NCI-H2196 (cell line): ENCODE data around the gene ARHGEF16.

ENCODE experiments used
- DNase-seq: peaks from one replicate; lab custom pipeline; 2025; ENCODE audit not compliant: unreplicated experiment; lab: John Stamatoyannopoulos, UW

Gene ARHGEF16

DNA sequence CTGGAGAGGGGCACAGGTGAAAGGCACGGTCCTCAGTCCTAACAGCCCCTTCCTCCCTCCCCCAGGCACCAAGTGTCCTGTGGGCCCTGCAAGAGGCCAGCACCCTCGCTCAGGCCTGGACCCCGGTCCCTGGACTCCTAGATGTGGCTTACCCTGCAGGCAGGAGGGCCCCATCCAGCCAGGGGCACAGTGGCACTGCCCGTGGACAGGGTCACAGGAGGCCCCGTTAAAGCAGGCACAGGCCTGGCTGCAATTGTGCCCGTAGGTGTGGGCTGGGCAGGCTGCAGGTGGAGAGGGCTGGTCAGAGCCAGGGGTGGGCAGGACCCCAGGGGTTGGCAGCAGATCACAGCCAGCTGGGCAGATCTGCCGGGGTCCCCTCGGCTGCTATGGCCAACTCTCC is 44.5 kb downstream of the ARHGEF16 start:
- no peak for DNase-seq

DNA sequence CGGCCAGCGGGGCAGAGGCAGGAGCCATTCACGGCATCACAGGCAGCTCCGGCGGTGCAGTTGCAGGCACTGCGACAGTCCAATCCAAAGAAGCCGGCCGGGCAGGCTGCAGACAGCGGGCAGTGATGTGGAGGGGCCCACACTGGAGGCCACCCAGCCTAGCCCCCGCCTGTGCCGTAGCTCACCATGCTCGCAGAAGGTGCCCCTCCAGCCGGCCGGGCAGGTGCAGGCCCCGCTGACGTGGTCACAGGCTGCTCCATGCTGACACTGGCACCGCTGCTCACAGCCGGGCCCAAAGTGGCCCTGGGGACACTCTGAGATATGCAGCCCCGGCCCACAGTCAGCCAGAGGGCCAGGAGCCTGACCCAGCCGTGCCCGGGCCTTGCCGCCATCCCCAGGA is 45.1 kb downstream of the ARHGEF16 start:
- no peak for DNase-seq

DNA sequence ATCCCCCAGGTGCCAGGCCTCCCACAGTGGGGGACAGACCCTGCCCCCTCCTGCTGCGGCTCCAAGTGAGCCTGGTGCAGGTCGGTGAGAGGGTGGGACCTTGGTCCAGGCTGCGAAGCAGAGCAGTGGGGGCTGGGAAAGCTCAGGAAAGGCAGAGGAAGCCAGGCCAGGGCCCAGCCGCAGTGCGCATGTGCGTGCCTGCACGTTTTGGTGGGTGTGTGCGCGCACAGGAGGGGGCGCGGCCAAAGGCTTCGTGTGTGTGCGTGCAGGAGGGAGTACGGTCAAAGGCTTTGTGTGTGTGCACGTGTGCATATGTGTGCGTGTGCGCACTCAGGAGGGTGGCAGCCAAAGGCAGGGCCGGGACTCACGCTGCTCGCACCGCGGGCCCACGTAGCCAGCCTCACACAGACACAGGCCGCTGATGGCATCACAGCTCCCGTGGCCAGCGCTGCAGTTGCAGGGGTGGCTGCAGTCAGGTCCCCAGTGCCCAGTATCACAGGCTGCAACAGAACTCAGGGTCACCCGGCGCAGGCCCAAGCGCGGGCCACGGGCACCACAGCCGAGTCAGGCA is 45.9 kb downstream of the ARHGEF16 start:
- DNase-seq = no peak

DNA sequence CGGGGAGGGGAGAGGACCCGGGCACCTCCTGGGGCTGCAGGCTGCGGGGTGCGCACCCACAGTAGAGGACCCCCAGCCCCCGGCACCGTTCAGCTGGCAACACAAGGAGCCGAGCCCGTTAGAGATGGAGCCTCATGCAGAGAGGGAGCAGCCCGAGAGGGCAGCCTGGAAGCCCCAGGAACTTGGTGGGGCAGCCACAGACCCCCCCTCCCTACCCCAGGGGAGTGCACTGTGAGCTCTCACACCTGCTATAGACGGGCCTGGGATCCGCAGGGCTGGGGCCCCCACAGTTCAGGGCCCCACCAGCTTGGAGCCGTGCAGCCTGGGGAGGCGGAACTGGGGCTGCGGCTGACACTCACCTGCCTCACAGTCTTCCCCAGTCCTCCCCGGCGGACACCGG is 47.0 kb downstream of the ARHGEF16 start:
- DNase-seq = no peak

DNA sequence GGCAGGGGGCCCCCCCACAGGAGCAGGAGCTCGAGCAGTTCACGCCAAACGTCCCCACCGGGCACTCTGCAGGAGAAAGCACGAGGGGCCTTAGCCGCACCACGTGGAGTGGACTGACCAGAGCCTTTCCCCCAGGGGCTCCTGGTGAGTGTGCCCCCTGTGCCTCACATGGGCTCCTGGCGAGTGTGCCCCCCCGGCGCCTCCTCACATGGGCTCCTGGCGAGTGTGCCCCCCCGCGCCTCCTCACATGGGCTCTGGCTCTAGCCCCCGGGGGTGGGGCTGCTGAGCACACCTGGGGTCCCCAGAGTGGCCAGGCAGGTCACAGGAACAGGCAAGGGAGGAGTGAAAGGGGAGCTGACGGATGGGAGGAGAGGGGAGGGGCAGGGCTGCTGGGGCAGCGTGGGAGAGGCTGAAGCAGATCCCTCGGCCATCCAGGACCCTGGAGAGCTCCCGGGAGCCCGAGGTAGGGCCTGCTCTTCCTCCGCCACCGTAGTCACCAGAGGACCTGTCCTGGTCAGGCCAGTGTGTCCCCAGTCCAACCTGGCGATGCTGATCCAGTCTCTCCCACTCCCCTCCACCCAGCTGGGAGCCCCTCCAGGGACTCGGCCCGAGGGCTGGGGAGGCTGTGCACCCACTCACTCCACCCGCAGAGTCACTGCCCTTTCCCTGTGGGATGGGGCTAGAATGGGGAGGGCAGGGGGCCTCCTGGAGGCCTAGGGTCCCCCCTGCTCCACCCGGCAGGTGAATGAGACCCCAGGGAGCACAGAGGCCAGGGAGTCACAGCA is 47.6 kb downstream of the ARHGEF16 start:
- DNase-seq = peak; percentile 11

DNA sequence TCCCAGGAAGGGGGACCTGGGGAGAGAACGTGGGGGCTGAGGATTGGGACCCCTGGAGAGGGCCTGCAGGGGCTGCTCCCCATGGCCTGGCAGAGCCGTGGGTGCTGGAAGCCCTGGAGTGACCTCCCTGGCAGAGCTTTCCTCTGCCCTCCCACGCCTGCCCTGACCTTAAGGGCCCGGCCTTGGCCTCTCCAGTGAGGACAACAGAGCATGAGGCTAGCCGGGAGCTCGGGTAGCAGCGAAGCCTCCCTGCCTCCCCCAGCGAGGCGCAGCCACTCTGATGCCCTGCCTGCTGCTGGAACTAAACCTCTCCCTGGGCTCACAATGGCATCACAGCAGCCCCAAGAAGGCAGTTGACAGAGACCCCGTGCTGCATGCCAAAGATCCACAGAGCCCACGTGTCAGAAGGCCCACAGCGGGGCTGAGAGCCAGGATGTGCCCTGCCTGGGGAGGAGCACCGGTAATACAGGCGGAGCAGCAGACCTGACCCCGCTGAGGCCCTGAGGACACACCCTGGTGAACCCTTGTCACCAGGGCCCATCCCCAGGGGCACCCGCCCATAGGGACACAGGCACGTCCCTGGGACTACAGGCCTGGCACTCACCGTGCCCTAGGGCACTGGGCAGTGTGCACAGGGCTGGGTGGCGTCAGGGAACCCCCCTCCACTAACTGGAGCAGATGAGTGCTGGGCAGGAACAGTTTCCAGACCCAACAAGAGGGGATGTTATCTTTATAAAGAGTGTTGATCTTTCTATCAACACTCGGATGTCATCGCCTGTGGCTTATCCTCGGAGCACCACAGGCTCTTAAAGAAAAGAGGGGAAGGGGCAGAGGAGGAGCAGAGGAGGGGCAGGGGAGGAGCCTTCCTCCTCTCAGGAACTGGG is 48.4 kb downstream of the ARHGEF16 start:
- no peak for DNase-seq

DNA sequence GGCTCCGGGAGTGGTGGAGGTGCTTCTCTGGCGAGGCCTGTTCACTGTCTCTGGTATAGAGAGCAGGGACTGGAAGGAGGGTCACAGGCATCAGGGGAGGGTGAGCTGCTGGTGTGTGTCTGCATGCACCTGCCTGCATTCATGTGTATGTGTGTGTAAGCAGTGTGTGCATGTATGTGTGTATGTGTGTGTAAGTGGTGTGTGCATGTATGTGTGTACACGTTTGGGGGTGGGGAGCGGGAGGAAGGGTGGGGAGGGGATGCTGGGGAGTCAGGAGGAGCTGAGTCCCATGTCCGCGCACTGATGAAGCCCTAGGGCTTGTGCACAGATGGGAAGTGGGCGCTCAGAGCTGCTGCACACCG is 49.0 kb downstream of the ARHGEF16 start:
- no peak for DNase-seq

DNA sequence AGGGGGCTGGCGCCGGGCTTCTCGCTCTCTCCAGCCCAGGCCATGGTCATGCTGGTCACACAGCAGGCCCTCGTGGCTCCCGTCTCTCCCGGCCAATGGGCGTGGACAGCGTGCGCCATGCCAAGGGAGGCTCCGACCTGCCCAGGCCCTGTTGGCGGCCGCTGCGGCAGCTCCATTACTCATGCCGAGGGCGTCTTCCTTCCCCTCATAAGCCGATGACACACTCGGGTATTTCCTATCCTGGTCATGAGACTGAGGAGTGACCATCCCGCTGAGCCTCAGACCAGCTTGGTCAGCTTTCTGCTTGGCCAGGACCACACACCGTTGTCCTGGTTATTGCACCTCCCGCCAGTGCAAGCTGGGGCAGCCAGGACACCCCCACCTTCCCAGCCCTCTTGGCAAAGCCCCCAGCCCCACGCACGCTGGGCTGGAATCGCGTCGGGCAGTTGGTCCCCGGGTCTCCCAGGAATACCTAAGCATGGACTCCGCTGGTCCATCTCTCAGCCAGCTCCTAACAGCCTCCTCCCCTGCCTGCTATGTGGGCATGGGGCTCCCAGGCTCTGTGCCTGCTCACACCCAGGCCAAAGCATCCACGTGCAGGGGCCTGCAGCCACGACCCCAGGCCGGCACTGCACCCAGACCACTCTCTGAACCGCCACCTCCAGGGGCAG is 49.8 kb downstream of the ARHGEF16 start:
- DNase-seq = peak; percentile 14

DNA sequence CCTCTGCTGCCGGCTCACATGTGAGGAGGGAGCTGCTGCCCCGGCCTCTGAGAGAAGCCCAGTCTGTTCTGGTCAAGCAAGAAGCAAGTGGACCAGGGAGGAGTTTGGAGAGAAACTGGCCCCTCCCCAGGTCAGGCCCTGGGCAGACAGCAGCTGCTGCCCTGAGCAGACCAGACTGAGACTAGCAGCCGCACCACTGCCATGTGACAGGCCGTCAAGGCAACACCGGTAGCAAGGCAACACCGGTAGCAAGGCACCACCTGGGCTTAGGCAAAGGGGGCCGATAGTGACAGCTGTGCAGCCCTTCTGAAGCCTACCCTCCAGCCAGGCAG is 50.3 kb downstream of the ARHGEF16 start:
- peak; percentile 61 for DNase-seq

DNA sequence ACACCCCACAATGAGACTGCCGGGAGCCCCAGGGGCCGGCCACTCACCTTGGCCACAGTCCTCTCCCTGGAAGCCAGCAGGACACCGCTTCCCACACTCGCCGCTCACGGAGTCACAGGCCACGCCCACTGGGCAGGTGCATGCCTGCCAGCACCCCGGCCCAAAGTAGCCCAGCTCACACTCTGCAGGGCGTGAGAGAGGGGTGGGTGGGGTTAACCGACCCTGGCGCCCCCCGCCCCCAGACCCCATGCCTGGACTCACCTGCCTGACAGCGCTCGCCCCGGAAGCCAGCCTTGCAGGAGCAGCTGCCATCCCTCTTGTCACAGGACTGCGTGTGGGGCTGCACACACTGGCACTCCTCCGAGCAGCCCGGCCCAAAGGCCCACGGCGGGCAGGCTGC is 50.7 kb downstream of the ARHGEF16 start:
- peak; percentile 61 for DNase-seq

DNA sequence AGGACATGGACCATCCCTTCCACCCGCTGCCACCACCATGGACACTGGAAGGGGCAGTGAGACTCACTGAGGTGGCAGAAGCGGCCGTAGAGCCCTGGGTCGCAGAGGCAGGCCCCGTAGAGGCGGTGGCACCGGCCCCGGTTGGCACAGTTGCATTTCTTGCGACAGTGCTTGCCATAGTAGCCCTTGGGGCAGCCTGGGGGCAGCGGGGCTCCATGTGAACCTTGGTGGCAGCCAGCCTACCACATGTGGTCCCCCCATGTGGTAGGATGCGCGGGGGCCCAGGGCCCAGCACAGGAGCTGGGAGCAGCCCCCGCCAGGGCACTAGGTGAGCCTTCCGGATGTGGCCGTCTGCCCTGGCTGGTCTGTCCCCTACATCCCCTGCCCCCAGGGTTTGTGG is 51.6 kb downstream of the ARHGEF16 start:
- DNase-seq = no peak

DNA sequence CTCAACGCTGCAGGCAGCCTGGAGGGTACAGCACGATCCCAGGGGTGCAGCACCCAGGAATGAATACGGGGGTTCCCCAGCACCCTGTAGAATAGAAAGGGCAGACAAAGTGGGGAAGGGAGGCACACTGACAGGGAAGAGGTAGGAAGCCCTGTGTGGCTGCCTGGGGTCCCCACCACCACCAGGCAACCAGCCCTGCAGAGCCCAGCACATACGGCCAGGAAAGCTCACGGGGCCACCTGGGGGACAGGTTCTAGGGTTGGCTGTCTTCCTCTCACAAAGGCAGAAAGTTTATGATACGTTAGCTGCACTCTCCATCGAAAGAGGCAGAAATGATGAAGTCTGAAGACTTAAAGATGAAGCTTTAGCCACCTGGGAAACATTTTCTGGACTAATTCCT is 52.5 kb downstream of the ARHGEF16 start:
- no peak for DNase-seq

DNA sequence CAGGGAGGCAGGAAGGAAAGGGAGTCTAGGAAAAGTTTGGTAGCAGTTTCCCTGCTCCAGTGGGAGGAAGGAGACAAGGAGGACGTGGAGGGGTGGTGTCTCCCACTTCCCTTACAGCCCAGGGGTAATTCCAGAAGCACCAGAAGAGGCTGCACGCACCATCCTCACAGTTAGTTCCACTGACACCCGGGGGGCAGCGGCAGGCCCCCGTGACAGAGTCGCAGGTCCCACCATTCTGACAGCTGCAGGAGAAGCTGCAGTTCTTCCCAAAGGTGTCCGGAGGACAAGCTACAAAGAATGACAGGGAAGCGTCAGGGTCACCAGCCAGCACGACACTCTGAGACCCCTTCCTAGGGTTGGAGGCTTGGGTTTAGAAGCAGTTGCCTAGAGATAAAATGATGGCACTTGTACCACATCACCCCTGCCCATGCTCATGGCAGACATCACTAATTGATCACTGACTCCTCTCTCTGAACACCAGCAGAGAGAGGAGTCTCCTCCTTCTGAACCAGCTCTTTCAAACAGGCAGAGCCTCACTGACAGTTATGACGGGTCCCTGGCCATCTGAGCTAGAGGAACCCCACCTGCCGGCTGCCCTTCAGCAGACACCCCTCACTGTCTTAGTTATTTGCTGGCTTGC is 53.3 kb downstream of the ARHGEF16 start:
- DNase-seq = no peak

DNA sequence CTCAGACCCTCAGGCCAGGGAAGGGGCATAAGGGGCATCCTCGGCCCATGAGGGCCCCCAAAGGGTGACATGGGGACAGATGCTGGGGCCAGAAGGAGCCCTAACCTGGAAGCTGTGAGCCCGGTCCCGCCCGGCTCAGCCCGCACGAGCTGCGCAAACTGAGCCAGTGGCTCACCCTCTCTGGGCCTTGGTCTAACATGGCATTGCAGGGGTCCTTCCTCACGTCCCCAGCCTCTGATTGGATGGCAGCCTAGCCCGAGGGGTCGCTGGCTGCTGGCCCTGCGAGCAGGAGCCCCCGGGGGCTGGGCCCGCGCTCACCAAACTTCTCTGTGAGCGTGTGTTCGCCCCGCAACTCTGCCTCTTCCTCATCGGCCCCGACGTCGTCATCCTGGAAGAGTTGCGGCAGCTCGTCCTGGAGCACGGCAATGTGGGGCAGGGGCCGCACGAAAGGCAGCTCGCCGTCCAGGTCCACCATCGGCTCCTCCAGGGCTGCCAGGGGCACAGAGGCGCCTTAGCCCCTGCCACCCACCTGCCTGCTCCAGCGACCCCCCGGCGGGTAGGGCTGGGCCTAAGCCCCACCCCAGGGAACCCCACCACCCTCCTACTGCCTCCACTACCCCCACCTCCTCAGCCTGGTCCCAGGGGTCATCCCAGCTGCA is 54.4 kb downstream of the ARHGEF16 start:
- no peak for DNase-seq

DNA sequence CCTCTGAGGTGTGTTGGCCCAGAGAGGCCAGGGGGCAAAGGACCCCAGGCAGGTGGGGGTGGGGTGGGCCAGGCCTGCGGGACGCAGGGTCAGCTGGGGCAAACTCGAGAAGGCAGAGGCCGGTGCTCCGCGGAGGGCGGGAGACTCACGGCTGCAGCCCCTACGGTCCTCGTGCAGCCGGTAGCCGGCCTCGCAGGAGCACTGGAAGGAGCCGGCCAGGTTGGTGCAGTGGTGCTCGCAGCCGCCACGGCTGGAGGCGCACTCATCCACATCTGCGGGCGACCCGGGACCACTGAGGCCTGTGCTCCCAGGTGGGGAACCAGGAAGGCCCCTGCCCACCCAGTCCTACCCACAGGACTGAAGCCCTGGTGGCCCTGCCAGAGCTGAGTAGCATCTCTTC is 55.3 kb downstream of the ARHGEF16 start:
- no peak for DNase-seq

DNA sequence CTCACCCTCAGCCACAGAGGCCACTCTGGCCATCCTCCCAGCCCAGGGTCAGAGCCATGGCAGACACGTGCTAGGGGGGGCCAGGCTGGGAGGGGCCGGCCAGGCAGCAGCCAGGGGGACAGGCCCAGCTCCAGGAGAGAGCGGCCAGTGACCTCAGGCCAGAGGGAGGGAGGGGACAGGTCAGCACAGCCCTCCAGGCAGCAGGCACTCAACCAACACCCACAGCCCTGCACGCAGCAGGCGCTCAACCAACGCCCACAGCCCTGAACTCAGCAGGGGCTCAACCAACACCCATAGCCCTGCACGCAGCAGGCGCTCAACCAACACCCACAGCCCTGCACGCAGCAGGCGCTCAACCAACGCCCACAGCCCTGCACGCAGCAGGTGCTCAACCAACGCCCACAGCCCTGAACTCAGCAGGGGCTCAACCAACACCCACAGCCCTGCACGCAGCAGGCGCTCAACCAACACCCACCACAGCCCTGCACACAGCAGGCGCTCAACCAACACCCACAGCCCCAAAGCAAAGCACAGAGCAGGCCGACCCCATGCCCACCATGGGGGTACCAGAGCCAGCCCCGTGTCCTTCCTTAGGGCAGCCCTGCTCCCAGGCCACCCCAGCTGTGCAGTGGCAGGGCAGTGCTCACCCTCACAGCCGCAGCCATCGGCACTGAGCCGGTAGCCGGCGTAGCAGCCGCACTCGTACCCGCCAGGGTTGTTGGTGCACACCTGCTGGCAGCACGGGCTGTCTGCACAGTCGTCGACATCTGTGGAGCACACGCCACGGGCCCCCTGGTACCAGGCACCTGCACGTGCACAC is 55.9 kb downstream of the ARHGEF16 start:
- DNase-seq = no peak

DNA sequence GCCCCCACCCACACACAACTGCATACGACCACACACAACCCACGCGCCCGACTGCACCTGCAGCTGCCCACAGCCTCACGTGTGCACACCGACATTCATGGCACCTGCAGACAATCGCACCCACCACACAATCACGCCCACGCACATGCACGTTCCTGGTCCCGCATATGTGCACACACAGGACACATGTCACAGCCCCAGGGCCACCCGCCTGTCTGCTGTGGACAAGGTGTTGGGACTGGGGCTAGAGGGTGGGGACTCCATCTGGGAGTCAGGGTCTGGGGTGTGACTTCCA is 56.4 kb downstream of the ARHGEF16 start:
- DNase-seq = no peak

DNA sequence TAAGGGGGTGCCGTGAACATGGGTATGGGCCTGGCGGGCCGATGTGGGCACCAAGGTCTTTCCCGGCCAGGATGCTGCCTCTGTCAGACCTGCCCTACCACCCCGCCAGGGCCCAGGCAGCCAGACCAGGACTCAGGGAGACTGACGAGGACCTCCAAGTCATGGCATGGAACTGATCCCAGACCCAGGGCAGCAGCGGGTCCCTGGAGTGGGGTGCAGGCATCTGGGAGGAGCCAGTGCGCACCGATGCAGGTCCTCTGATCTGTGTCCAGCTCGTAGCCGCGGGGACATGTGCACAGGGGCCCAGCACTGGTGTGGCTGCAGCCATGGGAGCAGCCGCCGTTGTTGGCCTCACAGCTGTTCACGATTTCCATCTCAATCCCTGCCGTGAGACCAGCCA is 56.8 kb downstream of the ARHGEF16 start:
- no peak for DNase-seq

DNA sequence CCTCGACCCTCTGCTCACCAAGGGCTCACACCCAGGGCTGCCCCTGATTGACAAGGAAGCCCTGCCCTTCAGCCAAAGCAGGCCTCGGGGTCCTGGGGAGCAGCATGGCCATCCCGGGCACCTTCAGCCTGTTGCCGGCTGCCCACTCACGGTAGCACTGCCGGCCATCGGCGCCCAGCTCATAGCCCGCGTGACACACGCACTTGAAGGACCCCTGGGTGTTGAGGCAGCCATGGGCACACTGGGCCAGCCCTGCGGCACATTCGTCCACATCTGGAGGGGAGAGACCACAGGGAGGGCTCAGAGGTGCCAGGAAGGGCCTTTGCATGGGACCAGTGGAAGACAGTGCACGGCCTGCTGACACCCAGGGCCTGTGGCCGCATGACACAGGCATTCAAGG is 57.4 kb downstream of the ARHGEF16 start:
- DNase-seq = no peak

DNA sequence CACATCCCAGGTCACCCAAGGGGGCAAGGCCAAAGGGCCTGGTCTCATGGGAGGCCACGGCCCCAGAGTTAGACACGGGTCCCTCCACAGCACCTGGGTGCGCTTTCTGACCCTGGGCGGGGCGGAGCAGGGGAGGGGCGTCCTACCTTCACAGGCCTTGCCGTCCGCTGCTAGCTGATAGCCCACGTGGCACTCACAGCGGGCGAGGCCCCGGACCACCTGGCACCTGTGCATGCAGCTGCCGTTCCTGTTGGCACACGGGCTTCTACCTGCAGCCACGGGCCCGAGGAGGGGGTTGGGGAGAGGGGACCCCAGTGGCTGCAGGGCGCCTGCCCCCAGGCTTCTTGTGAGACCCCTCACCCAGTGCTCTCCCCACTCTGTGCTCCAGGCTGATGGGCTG is 59.9 kb downstream of the ARHGEF16 start:
- DNase-seq = peak; percentile 24
